HG02623 (cell line): Measurements from ENCODE around the gene COL4A4.
A peak's percentile ranks its signal among the peaks of the same experiment; 100 is the strongest.
"Not testable (repeated sequence)": the region's sequence is repeated elsewhere in the genome, so short reads cannot be mapped to it uniquely, and the experiment has no call there.

Experiments used
- ATAC-seq: cut with Tn5 transposase; IDR thresholded peaks from one replicate; pipeline ENCODE4 v1.9.1; 2021; ENCODE audit warnings: moderate library complexity; ENCODE audit not compliant: unreplicated experiment

Gene COL4A4

DNA sequence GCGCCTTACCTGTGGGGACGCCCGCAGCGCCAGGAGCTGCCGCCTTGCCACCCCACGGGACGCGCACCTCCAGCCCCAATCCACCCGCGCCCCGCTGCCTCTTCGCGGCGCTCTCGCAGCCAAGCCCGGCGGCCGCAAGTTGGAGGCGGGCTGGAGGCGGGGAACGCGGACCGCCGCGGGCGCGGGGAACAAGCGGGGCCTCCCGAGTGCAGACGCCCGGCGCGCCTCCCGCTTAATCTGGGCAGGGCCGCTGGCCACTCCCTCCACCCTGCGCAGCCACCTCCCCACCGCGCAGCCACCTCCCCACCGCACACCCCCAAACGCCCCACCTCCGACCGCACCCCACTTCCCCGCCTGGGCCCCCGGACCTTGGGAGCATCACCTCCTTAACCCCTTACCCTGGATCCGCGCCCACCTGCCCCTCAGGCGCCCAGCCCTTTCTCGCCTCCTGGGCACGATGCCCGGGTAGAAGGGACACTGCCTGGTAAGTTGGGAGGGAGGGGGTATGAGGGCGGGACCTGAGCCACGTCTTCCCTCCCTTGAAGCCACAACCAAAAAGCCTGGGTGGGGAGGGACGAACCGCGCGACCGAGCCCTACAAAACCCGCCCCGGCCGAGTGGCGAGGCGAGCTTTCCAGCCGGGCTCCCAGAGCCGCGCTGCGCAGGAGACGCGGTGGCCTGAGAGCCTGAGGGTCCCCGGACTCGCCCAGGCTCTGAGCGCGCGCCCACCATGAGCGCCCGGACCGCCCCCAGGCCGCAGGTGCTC, at the start of gene COL4A4, which contains the start of gene COL4A3:
TSS of gene COL4A4 (minus strand) at position 208 of the 765 bp plus-strand sequence. CDS start 16,722 bp downstream, outside the sequence.
TSS of gene COL4A3 (plus strand) at position 627 of the 765 bp plus-strand sequence. CDS start at position 730, 103 bp downstream.
- peak; percentile 55 for ATAC-seq

- ATAC-seq = no peak
Observed at GRCh38 chr2:227207573-227207972, 43.6 kb upstream of the COL4A4 start.

DNA sequence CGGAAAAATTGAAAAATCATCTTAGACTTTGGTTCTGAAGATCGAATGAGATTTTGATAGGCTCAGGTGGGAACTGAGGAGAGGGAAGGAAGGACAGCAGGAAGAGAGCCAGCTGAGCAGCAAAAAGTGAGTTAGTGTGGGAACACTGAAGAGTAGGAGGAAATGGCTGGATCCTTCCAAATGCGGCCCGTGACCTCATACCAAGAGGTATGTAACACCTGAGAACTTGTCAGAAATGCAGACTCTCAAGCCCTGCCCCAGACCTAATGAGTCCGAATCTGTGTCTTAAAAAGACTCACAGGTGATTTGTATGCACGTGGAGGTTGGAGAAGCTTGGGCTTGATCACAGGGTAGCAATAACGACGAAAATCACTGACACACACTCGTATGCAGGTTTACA, 42.4 kb upstream of the COL4A4 start:
- no peak for ATAC-seq

- no peak for ATAC-seq
Observed at GRCh38 chr2:227205701-227206100, 41.7 kb upstream of the COL4A4 start.

GRCh38 chr2:227204452-227204851, 40.4 kb upstream of the COL4A4 start:
- no peak for ATAC-seq

DNA sequence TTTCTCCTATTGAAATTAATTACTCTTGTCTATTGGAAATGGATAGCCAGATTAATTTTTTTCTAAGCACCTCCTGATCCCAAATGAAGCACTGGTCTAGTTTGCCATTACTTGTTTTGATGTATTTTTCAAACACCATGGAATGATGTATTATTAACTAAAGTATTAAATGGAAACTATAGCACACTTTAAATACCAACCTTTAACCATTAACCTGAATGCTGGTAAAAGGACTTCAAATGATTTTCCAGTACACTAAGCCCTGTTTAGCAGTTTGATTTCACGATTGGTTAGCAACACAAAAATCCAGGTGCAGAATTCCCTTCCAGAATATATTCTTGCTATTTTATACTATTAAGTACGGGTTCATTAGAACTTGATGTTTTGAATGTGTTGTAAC, 37.8 kb upstream of the COL4A4 start:
- ATAC-seq = no peak

GRCh38 chr2:227198866-227199265, 34.9 kb upstream of the COL4A4 start:
- ATAC-seq = no peak

- no peak for ATAC-seq
Observed at GRCh38 chr2:227194219-227194618, 30.2 kb upstream of the COL4A4 start.

GRCh38 chr2:227192491-227192890, 28.5 kb upstream of the COL4A4 start:
- ATAC-seq = no peak

DNA sequence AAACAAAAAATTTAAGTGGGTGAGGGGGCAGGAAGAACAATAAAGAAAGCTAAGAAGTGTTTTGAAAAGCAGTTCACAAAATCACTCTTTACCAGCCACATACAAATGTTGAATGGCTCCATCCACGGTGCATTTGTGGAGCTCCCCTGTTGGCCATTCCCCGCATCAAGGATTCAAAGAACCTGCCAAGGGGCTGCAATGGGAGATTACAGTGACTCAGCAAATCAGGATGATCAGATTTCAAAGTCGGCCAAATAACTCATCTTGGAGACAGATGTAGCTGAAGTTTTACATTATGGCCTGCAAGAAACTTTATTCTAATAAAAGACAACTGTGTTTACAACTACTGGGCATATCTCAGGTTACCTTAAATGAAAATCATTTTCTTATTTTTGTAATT, 27.4 kb upstream of the COL4A4 start:
- ATAC-seq = no peak

DNA sequence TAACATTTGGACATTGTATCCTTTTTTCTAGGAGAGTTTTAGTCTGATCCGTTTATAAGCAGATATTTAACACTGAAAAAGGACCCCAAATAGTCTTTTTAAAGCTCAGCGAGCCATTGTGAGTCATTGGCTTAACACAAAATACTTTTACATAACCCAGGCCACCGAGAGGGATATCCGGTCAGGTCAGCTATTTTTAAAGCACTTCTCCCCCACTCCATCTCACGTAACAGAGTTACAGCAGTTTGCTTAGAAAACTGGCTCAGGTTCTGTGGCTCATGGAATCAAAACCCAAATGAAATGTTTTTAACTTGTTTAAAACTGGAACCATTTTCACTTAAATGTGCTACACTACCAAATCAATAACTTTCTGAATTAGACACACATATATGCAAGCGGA, 24.3 kb upstream of the COL4A4 start:
- no peak for ATAC-seq

- no peak for ATAC-seq
Observed at GRCh38 chr2:227186751-227187150, 22.7 kb upstream of the COL4A4 start.

DNA sequence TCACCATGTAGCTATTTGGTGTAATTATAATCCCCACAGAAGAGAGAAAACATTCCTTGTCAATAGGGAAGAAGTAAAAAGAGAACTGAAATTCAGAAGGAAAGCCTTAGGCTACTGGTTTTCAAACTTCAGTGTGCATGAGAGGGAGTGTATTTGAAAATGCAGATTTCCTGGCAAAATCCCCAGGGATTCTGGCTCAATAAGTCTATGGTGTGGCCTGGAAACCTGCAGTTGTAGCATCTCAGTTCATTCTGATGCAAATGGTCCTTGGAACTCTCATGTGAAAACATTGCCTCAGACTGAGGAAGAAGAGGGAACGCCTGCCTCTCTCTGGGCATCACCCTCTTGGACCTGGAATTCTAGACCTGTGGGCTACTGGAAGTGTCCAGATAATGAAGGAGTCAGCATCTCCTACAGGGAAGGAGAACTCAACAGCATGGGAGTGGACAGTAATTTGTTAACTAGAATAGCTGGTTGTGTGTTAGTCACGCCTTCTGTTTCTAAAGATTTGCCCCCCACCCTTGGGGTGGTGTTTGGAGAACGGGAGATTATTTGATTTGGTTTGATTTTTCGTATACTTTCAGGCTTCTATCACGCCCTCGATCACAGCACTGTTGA, 21.7 kb upstream of the COL4A4 start:
- ATAC-seq = no peak

DNA sequence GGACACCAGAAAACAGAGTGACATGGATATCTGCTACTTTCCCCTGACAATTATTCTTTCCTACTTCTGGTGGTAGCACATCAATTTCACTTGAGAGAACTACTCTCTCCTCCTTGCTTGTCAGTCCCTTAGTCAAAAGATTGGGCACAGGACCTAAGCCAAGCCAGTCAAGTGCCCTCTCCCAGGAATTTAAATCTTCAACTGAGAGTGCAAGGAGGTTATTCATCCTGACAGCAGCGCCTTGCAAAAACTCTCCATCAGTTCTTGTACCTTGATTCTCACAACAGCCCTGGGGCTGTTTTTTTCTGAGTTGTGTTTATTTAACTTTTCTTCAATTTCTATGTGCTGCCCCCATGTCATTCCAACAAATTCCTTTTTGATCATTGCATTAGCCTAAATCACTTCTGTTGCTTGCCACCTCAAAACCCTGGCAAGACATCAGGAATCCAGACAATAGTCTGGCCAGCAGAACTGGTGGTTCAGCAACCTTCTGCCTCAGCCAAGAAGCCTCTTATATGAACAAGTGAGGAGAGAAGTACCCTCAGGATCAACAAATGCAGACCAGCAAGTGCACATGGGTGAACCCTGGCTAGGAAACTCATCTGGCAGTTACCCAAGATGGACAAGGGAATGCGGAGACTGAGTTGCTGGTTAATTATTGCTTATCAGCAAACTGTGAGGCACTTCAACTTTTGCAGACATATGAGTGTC, 19.8 kb upstream of the COL4A4 start:
- ATAC-seq = no peak

GRCh38 chr2:227182765-227183164, 18.8 kb upstream of the COL4A4 start:
- no peak for ATAC-seq

GRCh38 chr2:227180770-227181169, 16.8 kb upstream of the COL4A4 start:
- no peak for ATAC-seq

- no peak for ATAC-seq
Observed at GRCh38 chr2:227179988-227180685, 16.1 kb upstream of the COL4A4 start.

DNA sequence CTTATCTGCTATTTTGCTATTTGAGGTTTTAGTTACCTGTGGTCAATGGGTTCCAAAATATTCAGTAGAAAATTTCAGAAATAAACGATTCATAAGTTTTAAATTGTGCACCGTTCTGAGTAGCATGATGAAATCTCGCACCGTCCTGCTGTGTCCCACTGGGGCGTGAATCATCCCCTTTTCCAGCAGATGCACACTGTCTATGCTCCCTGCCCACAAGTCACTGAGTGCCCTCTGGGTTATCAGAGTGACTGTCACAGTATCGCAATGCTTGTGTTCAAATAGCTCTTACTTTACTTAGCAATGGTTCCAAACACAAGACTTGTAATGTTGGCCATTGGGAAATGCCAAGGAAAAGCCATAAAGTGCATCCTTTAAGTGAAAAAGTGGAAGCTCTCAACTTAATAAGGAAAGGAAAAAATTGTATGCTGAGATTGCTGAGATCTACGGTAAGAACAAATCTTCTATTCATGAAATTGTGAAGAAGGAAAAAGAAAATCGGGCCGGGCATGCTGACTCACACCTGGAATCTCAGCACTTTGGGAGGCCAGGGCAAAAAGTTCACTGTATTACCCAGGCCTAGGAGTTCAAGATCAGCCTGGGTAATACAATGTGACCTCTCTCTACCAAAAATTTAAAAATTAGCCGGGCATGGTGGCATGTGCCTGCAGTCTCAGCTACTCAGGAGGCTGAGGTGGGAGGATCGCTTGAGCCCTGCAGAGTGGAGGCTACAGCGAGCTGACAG, 13.8 kb upstream of the COL4A4 start:
- no peak for ATAC-seq

- not testable (repeated sequence) for ATAC-seq
Observed at GRCh38 chr2:227171779-227172178, 7.8 kb upstream of the COL4A4 start.

DNA sequence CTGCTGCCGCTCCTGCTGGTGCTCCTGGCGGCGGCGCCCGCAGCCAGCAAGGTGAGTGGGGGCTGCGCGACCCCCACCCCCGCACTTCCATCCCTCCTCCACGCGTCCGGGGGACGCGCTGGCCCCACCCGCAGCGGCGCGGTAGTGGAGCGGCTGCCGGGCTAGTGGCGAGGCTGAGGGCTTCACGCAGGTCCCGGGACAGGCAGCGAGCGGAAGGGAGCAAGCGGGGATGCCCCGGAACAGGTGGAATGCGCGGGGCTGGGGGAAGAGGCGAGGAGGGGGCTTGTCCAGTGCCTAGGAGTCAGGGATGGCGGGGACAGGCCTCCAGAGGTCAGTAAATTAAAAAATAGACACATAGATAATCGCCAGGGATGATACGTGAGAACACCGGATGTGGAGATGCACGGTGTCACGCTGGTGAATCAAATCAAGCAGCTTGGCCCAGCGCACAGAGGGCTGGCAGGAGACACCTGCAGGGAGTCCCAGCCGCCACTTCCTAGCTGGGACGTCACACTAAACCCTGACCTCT, 822 bp upstream of the COL4A4 start:
- peak; percentile 68 for ATAC-seq
